IMR-90 (cell line): ENCODE data around the gene TM7SF3. TPM values are rescaled to one million over a fixed set of nuclear protein-coding genes. Genes with fewer than 3 reads are reported as not detected.
A peak's percentile ranks its signal among the peaks of the same experiment; 100 is the strongest.

Experiments
- ATAC-seq: fragments of 200-7000 bp; cut with Tn5 transposase; 2 replicates; pipeline ENCODE4 v1.9.1; 2020; ENCODE audit warnings: low read depth, mild to moderate bottlenecking, moderate library complexity
- Bru-seq: library from RNA; stranded (reverse); fragments of 400-500 nt; gene quantifications from one replicate; lab custom pipeline; 2021; lab: Mats Ljungman, UMichigan
- BruChase-seq, 2 experiments: library from RNA; stranded (reverse); fragments of 400-500 nt; gene quantifications; one replicate each; lab custom pipeline; 2021; lab: Mats Ljungman, UMichigan
- BruUV-seq: library from RNA; stranded (reverse); fragments of 400-500 nt; replicated peaks from 2 replicates; lab custom pipeline; 2021; lab: Mats Ljungman, UMichigan
- CTCF ChIA-PET: fragments of 300-600 bp; formaldehyde crosslinking; extraction: SDS; loops from one replicate; lab custom pipeline; 2021; ENCODE audit warnings: antibody characterized with exemption; lab: Yijun Ruan, JAX
- POLR2A ChIA-PET: fragments of 300-600 bp; sonication (Branson Sonifier 250); formaldehyde crosslinking; loops from one replicate; lab custom pipeline; 2022; ENCODE audit warnings: antibody characterized with exemption; ENCODE audit not compliant: unreplicated experiment; lab: Charles Lee
- DNase-seq: peaks from one replicate; pipeline ENCODE4 v3.0.0; 2013
- H2AFZ ChIP-seq: replicated peaks from 2 replicates; pipeline ENCODE3; 2013; ENCODE audit warnings: low read length, mild to moderate bottlenecking; ENCODE audit not compliant: poor library complexity
- H2AK5ac ChIP-seq: 2 replicates; pipeline ENCODE4 v1.6.1; 2013; ENCODE audit warnings: low read depth, low read length, inconsistent platforms
- H2AK9ac ChIP-seq: replicated peaks from 2 replicates; pipeline ENCODE3; 2013; ENCODE audit warnings: mild to moderate bottlenecking, low read depth, low read length, moderate library complexity; ENCODE audit not compliant: poor library complexity
- H2BK120ac ChIP-seq: 2 replicates; pipeline ENCODE4 v1.6.1; 2013; ENCODE audit warnings: low read depth, low read length, inconsistent platforms
- H2BK15ac ChIP-seq: 3 replicates; pipeline ENCODE4 v1.6.1; 2013; ENCODE audit warnings: low read depth, low read length, inconsistent platforms
- H2BK20ac ChIP-seq: 2 replicates; pipeline ENCODE4 v1.6.1; 2013; ENCODE audit warnings: low read depth, mild to moderate bottlenecking, inconsistent platforms, low read length, moderate library complexity
- H2BK5ac ChIP-seq: 2 replicates; pipeline ENCODE4 v1.6.1; 2013; ENCODE audit warnings: mild to moderate bottlenecking, low read depth, low read length, inconsistent platforms; ENCODE audit not compliant: poor library complexity, severe bottlenecking
- H3K14ac ChIP-seq: replicated peaks from 2 replicates; pipeline ENCODE4 v1.6.1; 2013; ENCODE audit warnings: low read depth, low read length, inconsistent platforms
- H3K18ac ChIP-seq: 2 replicates; pipeline ENCODE4 v1.6.1; 2013; ENCODE audit warnings: low read depth, low read length, control low read depth
- H3K23ac ChIP-seq: 2 replicates; pipeline ENCODE4 v1.6.1; 2013; ENCODE audit warnings: low read depth, low read length, inconsistent platforms
- H3K27ac ChIP-seq: 2 replicates; pipeline ENCODE4 v1.5.1; 2013; ENCODE audit warnings: mild to moderate bottlenecking, control low read depth, low read length; ENCODE audit not compliant: insufficient read depth
- H3K27me3 ChIP-seq: 2 replicates; pipeline ENCODE4 v1.6.1; 2013; ENCODE audit warnings: low read length; ENCODE audit not compliant: control insufficient read depth, insufficient read depth
- H3K36me3 ChIP-seq: 2 replicates; pipeline ENCODE4 v1.6.1; 2013; ENCODE audit warnings: low read length, mixed read lengths; ENCODE audit not compliant: control insufficient read depth, insufficient read depth
- H3K4ac ChIP-seq: 2 replicates; pipeline ENCODE4 v1.6.1; 2013; ENCODE audit warnings: low read depth, low read length, inconsistent platforms
- H3K4me1 ChIP-seq: 2 replicates; pipeline ENCODE4 v1.6.1; 2013; ENCODE audit warnings: low read length, mixed read lengths; ENCODE audit not compliant: control insufficient read depth, insufficient read depth
- H3K4me2 ChIP-seq: 2 replicates; pipeline ENCODE4 v1.6.1; 2013; ENCODE audit warnings: low read depth, mild to moderate bottlenecking, control low read depth, low read length, moderate library complexity
- H3K4me3 ChIP-seq: 2 replicates; pipeline ENCODE4 v1.5.1; 2013; ENCODE audit warnings: low read depth, mild to moderate bottlenecking, control low read depth, low read length, moderate library complexity; ENCODE audit not compliant: insufficient read depth
- H3K56ac ChIP-seq: 2 replicates; pipeline ENCODE4 v1.6.1; 2013; ENCODE audit warnings: low read length, inconsistent platforms; ENCODE audit not compliant: insufficient read depth; ENCODE audit errors: extremely low read depth
- H3K79me1 ChIP-seq, 2 experiments: 2 replicates each; pipeline ENCODE4 v1.6.1; 2013; ENCODE audit warnings: low read length in 2 of 2, inconsistent platforms in 1 of 2, low read depth in 1 of 2
- H3K9ac ChIP-seq: 2 replicates; pipeline ENCODE4 v1.6.1; 2013; ENCODE audit warnings: low read depth, low read length, control low read depth
- H3K9me1 ChIP-seq: 2 replicates; pipeline ENCODE4 v1.6.1; 2013; ENCODE audit warnings: low read length, inconsistent platforms; ENCODE audit not compliant: insufficient read depth
- H3K9me3 ChIP-seq: 2 replicates; pipeline ENCODE4 v1.6.1; 2013; ENCODE audit warnings: low read length; ENCODE audit not compliant: control insufficient read depth, insufficient read depth
- H4K20me1 ChIP-seq: 2 replicates; pipeline ENCODE4 v1.6.1; 2013; ENCODE audit warnings: low read length, inconsistent platforms; ENCODE audit not compliant: insufficient read depth
- H4K5ac ChIP-seq: 2 replicates; pipeline ENCODE4 v1.6.1; 2013; ENCODE audit warnings: mild to moderate bottlenecking, low read depth, low read length, control low read depth
- H4K8ac ChIP-seq, 2 experiments: 2 replicates each; pipeline ENCODE4 v1.6.1; 2013; ENCODE audit warnings: low read depth in 2 of 2, low read length in 2 of 2, control low read depth in 1 of 2, inconsistent platforms in 1 of 2
- H4K91ac ChIP-seq: 2 replicates; pipeline ENCODE4 v1.6.1; 2013; ENCODE audit warnings: low read depth, low read length, inconsistent platforms; ENCODE audit not compliant: insufficient read depth
- BHLHE40 ChIP-seq: fragments of 150-350 bp; IDR thresholded peaks from 2 replicates; pipeline ENCODE4 v1.6.1; 2016; ENCODE audit warnings: mild to moderate bottlenecking, low read depth, low read length
- CEBPB ChIP-seq: IDR thresholded peaks from 2 replicates; pipeline ENCODE4 v1.6.1; 2012; ENCODE audit warnings: low read depth, low read length, improper control_type of control experiment
- FOS ChIP-seq: fragments of 150-350 bp; IDR thresholded peaks from 2 replicates; pipeline ENCODE4 v1.6.1; 2016; ENCODE audit warnings: low read depth, low read length
- MAZ ChIP-seq: IDR thresholded peaks from 2 replicates; pipeline ENCODE4 v1.6.1; 2012; ENCODE audit warnings: low read depth, mild to moderate bottlenecking, low read length, improper control_type of control experiment, moderate library complexity, borderline replicate concordance
- MXI1 ChIP-seq: IDR thresholded peaks from 2 replicates; pipeline ENCODE4 v1.6.1; 2012; ENCODE audit warnings: low read depth, mild to moderate bottlenecking, low read length, moderate library complexity, borderline replicate concordance
- NFE2L2 ChIP-seq: fragments of 150-350 bp; IDR thresholded peaks from 2 replicates; pipeline ENCODE4 v1.6.1; 2016; ENCODE audit warnings: low read depth, mild to moderate bottlenecking, low read length
- POLR2A ChIP-seq: IDR thresholded peaks from 2 replicates; pipeline ENCODE4 v1.6.1; 2012; ENCODE audit warnings: mild to moderate bottlenecking, low read depth, low read length
- RAD21 ChIP-seq: IDR thresholded peaks from 2 replicates; pipeline ENCODE4 v1.6.1; 2012; ENCODE audit warnings: low read length, improper control_type of control experiment
- RFX5 ChIP-seq: IDR thresholded peaks from 2 replicates; pipeline ENCODE4 v1.8.0; 2012; ENCODE audit warnings: low read depth, mild to moderate bottlenecking, low read length, moderate library complexity
- WGBS, 2 experiments: methylation state at CpG; one replicate each; pipeline versions ENCODE4 v1.1.5 to v1.1.7; 2013; ENCODE audit warnings: missing lambda C conversion rate in 2 of 2; ENCODE audit not compliant: insufficient read length in 1 of 2; ENCODE audit errors: extremely low coverage in 2 of 2; 5-methylcytosine and 5-hydroxymethylcytosine counted together
- dilution Hi-C: fragments of 300-500 bp; cut with HindIII; formaldehyde crosslinking; loops from one replicate; pipeline ENCODE4 v1.14.3; 2018; ENCODE audit warnings: low sequenced_read_pairs; ENCODE audit not compliant: unreplicated experiment
- in situ Hi-C: fragments of 300-500 bp; cut with MboI; formaldehyde crosslinking; loops from 3 replicates; pipeline ENCODE4 v1.14.3; 2019; ENCODE audit warnings: low sequenced_read_pairs, inconsistent platforms, mixed read lengths
- intact Hi-C: fragments of 100-400 bp; cut with micrococcal nuclease; formaldehyde crosslinking; loops from 2 replicates; pipeline ENCODE4 v1.10.0; 2022
- long read RNA-seq: library from polyadenylated mRNA; unstranded; transcript quantifications from one replicate; pipeline ENCODE4 v2.0.0, GENCODE V29; 2021; ENCODE audit not compliant: unreplicated experiment
- polyA plus RNA-seq, 3 experiments: library from polyadenylated mRNA; depleted of rRNA; stranded (reverse); fragments of >200 nt; gene quantifications; 2 replicates each; pipeline ENCODE4 v1.2.3, GENCODE V29; 2012; ENCODE audit warnings: low replicate concordance in 1 of 3
- total RNA-seq: library from RNA; depleted of rRNA; stranded (reverse); fragments of >200 nt; gene quantifications from 2 replicates; pipeline ENCODE4 v1.2.3, GENCODE V29; 2012; rRNA removed
- TF ChIP-seq, protein P1 (sequence below): fragments of 150-350 bp; IDR thresholded peaks from 2 replicates; pipeline ENCODE4 v1.6.1; 2016; ENCODE audit warnings: low read depth, mild to moderate bottlenecking, low read length, moderate library complexity, borderline replicate concordance
- TF ChIP-seq, protein P2 (sequence below): fragments of 150-350 bp; IDR thresholded peaks from 2 replicates; pipeline ENCODE4 v1.6.1; 2017; ENCODE audit warnings: mild to moderate bottlenecking, antibody characterized with exemption, low read length, low read depth

TM7SF3 gene, protein sequence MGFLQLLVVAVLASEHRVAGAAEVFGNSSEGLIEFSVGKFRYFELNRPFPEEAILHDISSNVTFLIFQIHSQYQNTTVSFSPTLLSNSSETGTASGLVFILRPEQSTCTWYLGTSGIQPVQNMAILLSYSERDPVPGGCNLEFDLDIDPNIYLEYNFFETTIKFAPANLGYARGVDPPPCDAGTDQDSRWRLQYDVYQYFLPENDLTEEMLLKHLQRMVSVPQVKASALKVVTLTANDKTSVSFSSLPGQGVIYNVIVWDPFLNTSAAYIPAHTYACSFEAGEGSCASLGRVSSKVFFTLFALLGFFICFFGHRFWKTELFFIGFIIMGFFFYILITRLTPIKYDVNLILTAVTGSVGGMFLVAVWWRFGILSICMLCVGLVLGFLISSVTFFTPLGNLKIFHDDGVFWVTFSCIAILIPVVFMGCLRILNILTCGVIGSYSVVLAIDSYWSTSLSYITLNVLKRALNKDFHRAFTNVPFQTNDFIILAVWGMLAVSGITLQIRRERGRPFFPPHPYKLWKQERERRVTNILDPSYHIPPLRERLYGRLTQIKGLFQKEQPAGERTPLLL
- 45.3 and 46.6 TPM in 2 replicates for total RNA-seq
- polyA plus RNA-seq (2012; rRNA removed) = 27.0 and 35.3 TPM in 2 replicates
- polyA plus RNA-seq (2012; cell fraction: cytosol; rRNA removed) = 13.3 and 16.9 TPM in 2 replicates
- 10.7 and 39.2 TPM in 2 replicates for polyA plus RNA-seq (2012; cell fraction: nucleus; rRNA removed; ENCODE audit: low replicate concordance)
- Bru-seq, nascent RNA = percentile 67 among the genes with signal in this experiment
- BruChase-seq, experiment 1, labeled RNA remaining after a 6-hour chase = percentile 81 among the genes with signal in this experiment
- BruChase-seq, experiment 2, labeled RNA remaining after a 2-hour chase = percentile 77 among the genes with signal in this experiment
- long read RNA-seq, transcript TM7SF3-201 (12 exons, 2,709 nt) = major isoform, 39 of 73 reads
- long read RNA-seq, partial matches to known transcripts = 6 of 73 reads
- long read RNA-seq, other reads (novel, unspliced or antisense) = 28 of 73 reads

DNA sequence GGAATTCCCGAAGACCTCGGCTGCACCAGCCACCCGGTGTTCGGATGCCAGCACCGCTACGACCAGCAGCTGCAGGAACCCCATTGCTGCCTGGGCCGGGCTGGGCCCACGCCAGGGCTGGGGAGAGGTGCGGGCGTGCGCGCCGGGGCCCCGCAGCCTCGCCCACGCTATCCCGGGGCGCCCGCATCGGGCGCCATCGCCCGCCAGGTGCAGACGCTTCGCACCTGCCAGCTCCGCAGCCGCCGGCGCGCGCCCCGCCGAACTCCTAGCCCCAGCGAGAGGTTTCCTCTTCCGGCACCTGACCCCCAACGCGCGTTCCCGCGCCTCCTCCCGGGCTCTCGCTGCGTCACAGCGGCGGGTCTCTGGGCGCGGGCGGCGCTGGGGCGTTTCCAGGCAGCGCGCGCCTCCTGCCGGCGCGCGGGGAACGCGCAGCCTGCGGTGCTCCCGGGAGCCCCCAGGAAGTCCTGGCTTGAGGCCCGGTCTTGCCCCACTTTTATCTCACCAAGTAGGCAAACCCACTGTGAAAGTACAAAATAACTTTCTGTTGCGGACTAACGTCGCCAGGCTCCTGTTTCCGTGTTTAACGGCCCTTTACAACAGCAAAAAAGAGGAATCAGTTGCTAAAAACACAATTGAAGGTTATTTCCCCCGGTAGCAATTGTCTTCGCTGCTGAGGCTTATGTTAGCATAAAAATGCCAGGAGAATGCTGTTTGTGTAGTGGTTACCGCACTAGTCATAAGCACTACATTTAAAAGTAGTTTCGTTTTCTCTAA, at the start of gene TM7SF3:
Gene TM7SF3 (minus strand): TSS at position 300 of the 774 bp plus-strand sequence. CDS start 216 bp downstream, at position 84.
- H3K4me2 ChIP-seq = peak within 1 kb of the TSS; percentile 91
- peak within 1 kb of the TSS; percentile 70; the same call in 1 of the 2 replicates for H3K18ac ChIP-seq
- peak within 1 kb of the TSS; percentile 65; the same call in 1 of the 3 replicates for H2BK15ac ChIP-seq
- H2BK120ac ChIP-seq = peak within 1 kb of the TSS; percentile 84
- intact Hi-C loops (loop anchor here (2.0 to 5.0 kb wide), 3 partner anchors 77 to 231 kb away; partner anchors contain the start of genes FGFR1OP2, INTS13 and STK38L), in situ Hi-C loops (no loop called here), dilution Hi-C loops (no loop called here)
- H3K79me1 ChIP-seq = peaks cover 7 to 26% of the 10 kb centered on the region in 2 experiments
- peak within 1 kb of the TSS; percentile 86 for H4K5ac ChIP-seq
- POLR2A ChIA-PET = no interaction called here
- no peaks in the 10 kb centered on the region for H3K27me3 ChIP-seq
- H2AFZ ChIP-seq = peak within 1 kb of the TSS; percentile 96
- peak within 1 kb of the TSS; percentile 73 for H3K56ac ChIP-seq
- H3K27ac ChIP-seq = peak within 1 kb of the TSS; percentile 75
- no TSS peak for BruUV-seq
- H3K14ac ChIP-seq = peak within 1 kb of the TSS; percentile 98
- H2BK5ac ChIP-seq = peak within 1 kb of the TSS; percentile 83
- H3K4me3 ChIP-seq = peak within 1 kb of the TSS; percentile 68
- no peaks in the 10 kb centered on the region; the same call in 1 of the 2 replicates for H4K20me1 ChIP-seq
- H4K91ac ChIP-seq = peak within 1 kb of the TSS; percentile 89
- WGBS, 2 experiments = 0% methylated on average over 13 of the region's 71 CpGs; no CpG with 5 or more reads in 1 of the 2 experiments
- no peaks in the 10 kb centered on the region for H3K36me3 ChIP-seq
- peak within 1 kb of the TSS; percentile 80 for H3K4ac ChIP-seq
- peak within 1 kb of the TSS; percentile 85 for H3K23ac ChIP-seq
- H3K4me1 ChIP-seq = no peaks in the 10 kb centered on the region
- peak; percentile 97 for ATAC-seq
- H2AK5ac ChIP-seq = peak within 1 kb of the TSS; percentile 59; the same call in 1 of the 2 replicates
- CTCF ChIA-PET = interaction anchor here (0.7 to 0.8 kb wide), 2 partner anchors 10 to 179 kb away, joined by 3 read pairs; no protein-coding TSS in a partner anchor
- peak within 1 kb of the TSS; percentile 41 to 99 for H4K8ac ChIP-seq
- peak; percentile 83 for DNase-seq
- H3K9ac ChIP-seq = peak within 1 kb of the TSS; percentile 77
- H2AK9ac ChIP-seq = peak within 1 kb of the TSS; percentile 91
- H3K9me1 ChIP-seq = no peaks in the 10 kb centered on the region
- peak within 1 kb of the TSS; percentile 77 for H2BK20ac ChIP-seq
- no peaks in the 10 kb centered on the region for H3K9me3 ChIP-seq
- TF ChIP-seq, protein P1, sequence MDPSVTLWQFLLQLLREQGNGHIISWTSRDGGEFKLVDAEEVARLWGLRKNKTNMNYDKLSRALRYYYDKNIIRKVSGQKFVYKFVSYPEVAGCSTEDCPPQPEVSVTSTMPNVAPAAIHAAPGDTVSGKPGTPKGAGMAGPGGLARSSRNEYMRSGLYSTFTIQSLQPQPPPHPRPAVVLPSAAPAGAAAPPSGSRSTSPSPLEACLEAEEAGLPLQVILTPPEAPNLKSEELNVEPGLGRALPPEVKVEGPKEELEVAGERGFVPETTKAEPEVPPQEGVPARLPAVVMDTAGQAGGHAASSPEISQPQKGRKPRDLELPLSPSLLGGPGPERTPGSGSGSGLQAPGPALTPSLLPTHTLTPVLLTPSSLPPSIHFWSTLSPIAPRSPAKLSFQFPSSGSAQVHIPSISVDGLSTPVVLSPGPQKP = no peak
- TF ChIP-seq MAZ (peak; percentile 85), BHLHE40 (peak; percentile 65), RFX5 (no peak), MXI1 (peak; percentile 65; the same call in 1 of the 2 replicates), FOS (no peak), RAD21 (peak; percentile 79), CEBPB (peak; percentile 71), NFE2L2 (no peak), POLR2A (no peak)
- TF ChIP-seq, protein P2, sequence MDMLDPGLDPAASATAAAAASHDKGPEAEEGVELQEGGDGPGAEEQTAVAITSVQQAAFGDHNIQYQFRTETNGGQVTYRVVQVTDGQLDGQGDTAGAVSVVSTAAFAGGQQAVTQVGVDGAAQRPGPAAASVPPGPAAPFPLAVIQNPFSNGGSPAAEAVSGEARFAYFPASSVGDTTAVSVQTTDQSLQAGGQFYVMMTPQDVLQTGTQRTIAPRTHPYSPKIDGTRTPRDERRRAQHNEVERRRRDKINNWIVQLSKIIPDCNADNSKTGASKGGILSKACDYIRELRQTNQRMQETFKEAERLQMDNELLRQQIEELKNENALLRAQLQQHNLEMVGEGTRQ = peak; percentile 76
